ENCODE measurements around the gene RRAS. TPM values are rescaled to one million over a fixed set of nuclear protein-coding genes. Genes with fewer than 3 reads are reported as not detected.

RRAS gene
- total RNA-seq, 4 donors from 2014 or later: 17.2 to 48.0 (median 32.4) TPM

- DNase-seq: no peak
- TF ChIP-seq CTCF (IDR thresholded peaks at IDR 0.05) (no peak), POLR2A (IDR thresholded peaks at IDR 0.05) (no peak)
- no peak overlapping the region for H3K27ac ChIP-seq
- H3K4me1 ChIP-seq: no peaks in the 10 kb centered on the region
- H3K4me3 ChIP-seq: no peak overlapping the region
- no peaks in the 10 kb centered on the region for H3K27me3 ChIP-seq
- no peaks in the 10 kb centered on the region for H3K9me3 ChIP-seq
- H3K36me3 ChIP-seq: peaks cover 0 to 88% (median 0%) of the 10 kb centered on the region in 3 donors
Observed at GRCh38 chr19:49605605-49606004, 34.3 kb downstream of the RRAS start.

- DNase-seq: no peak
- no peak overlapping the region for H3K4me3 ChIP-seq
Observed at GRCh38 chr19:49602806-49603205, 37.1 kb downstream of the RRAS start.

GRCh38 chr19:49601482-49602038 is 38.4 kb downstream of the RRAS start:
- H3K4me1 ChIP-seq: no peaks in the 10 kb centered on the region
- H3K27me3 ChIP-seq: no peaks in the 10 kb centered on the region
- TF ChIP-seq POLR2A (IDR thresholded peaks at IDR 0.05) (no peak), CTCF (IDR thresholded peaks at IDR 0.05) (no peak)
- no peak overlapping the region for H3K27ac ChIP-seq
- no peak for DNase-seq
- no peak overlapping the region for H3K4me3 ChIP-seq
- peaks cover 0 to 98% (median 0%) of the 10 kb centered on the region in 3 donors for H3K36me3 ChIP-seq
- H3K9me3 ChIP-seq: no peaks in the 10 kb centered on the region

More at GRCh38 chr19:49602806-49603205, 37.1 kb downstream of the RRAS start:
- no peak for TF ChIP-seq CTCF (IDR thresholded peaks at IDR 0.05)
- TF ChIP-seq POLR2A (IDR thresholded peaks at IDR 0.05): no peak
- H3K9me3 ChIP-seq: no peaks in the 10 kb centered on the region
- H3K27ac ChIP-seq: no peak overlapping the region
- no peaks in the 10 kb centered on the region for H3K27me3 ChIP-seq
- H3K36me3 ChIP-seq: peaks cover 0 to 90% (median 0%) of the 10 kb centered on the region in 3 donors
- H3K4me1 ChIP-seq: no peaks in the 10 kb centered on the region

- Histone ChIP-seq H3K4me1 (no peaks in the 10 kb centered on the region), H3K4me3 (no peak overlapping the region), H3K9me3 (no peaks in the 10 kb centered on the region), H3K27ac (no peak overlapping the region), H3K27me3 (no peaks in the 10 kb centered on the region), H3K36me3 (peaks cover 0 to 99% (median 0%) of the 10 kb centered on the region in 3 donors)
- DNase-seq: no peak
- TF ChIP-seq CTCF (IDR thresholded peaks at IDR 0.05) (no peak), POLR2A (IDR thresholded peaks at IDR 0.05) (no peak)
Observed at GRCh38 chr19:49599378-49600295, 40.3 kb downstream of the RRAS start.

GRCh38 chr19:49597703-49597974 is 42.3 kb downstream of the RRAS start:
- peaks cover 0 to 12% (median 3%) of the 10 kb centered on the region in 4 donors for H3K4me1 ChIP-seq
- H3K4me3 ChIP-seq: no peak overlapping the region
- H3K36me3 ChIP-seq: peaks cover 0 to 87% (median 0%) of the 10 kb centered on the region in 3 donors
- no peak for DNase-seq
- H3K9me3 ChIP-seq: no peaks in the 10 kb centered on the region
- no peaks in the 10 kb centered on the region for H3K27me3 ChIP-seq
- TF ChIP-seq CTCF (IDR thresholded peaks at IDR 0.05): no peak
- no peak for TF ChIP-seq POLR2A (IDR thresholded peaks at IDR 0.05)
- H3K27ac ChIP-seq: no peak overlapping the region

All from Peyer's patch (tissue), 4 donors.